HG03460 (cell line): ENCODE measurements around the gene ATP6V1B1.

Experiments
- ATAC-seq: cut with Tn5 transposase; IDR thresholded peaks from one replicate; pipeline ENCODE4 v1.9.1; 2021; ENCODE audit not compliant: unreplicated experiment

ATP6V1B1 gene

GRCh38 chr2:70901227-70902066 lies 34.3 kb upstream of the ATP6V1B1 start:
- no peak for ATAC-seq

GRCh38 chr2:70902067-70902442 lies 33.6 kb upstream of the ATP6V1B1 start:
- no peak for ATAC-seq

- no peak for ATAC-seq
These were observed 33.1 kb upstream of the ATP6V1B1 start for GRCh38 chr2:70902579-70902978.

- no peak for ATAC-seq
These were observed 32.5 kb upstream of the ATP6V1B1 start for GRCh38 chr2:70903171-70903570.

GRCh38 chr2:70903641-70904340 lies 31.9 kb upstream of the ATP6V1B1 start:
- no peak for ATAC-seq

GRCh38 chr2:70904371-70905216 lies 31.1 kb upstream of the ATP6V1B1 start:
- no peak for ATAC-seq

GRCh38 chr2:70905443-70906421 lies 30.0 kb upstream of the ATP6V1B1 start:
- no peak for ATAC-seq

GRCh38 chr2:70906439-70907005 lies 29.2 kb upstream of the ATP6V1B1 start:
- no peak for ATAC-seq

- ATAC-seq, result no peak
These were observed 28.3 kb upstream of the ATP6V1B1 start for GRCh38 chr2:70907130-70908057.

GRCh38 chr2:70916291-70916690 lies 19.4 kb upstream of the ATP6V1B1 start:
- no peak for ATAC-seq

GRCh38 chr2:70918016-70918415 lies 17.7 kb upstream of the ATP6V1B1 start:
- ATAC-seq, result no peak

GRCh38 chr2:70919672-70920366 lies 15.9 kb upstream of the ATP6V1B1 start:
- ATAC-seq, result no peak

- ATAC-seq, result no peak
These were observed 15.4 kb upstream of the ATP6V1B1 start for GRCh38 chr2:70920367-70920715.

- no peak for ATAC-seq
These were observed 14.7 kb upstream of the ATP6V1B1 start for GRCh38 chr2:70921031-70921430.

- no peak for ATAC-seq
These were observed 13.9 kb upstream of the ATP6V1B1 start for GRCh38 chr2:70921839-70922234.

- ATAC-seq, result no peak
These were observed 13.2 kb upstream of the ATP6V1B1 start for GRCh38 chr2:70922235-70923234.

GRCh38 chr2:70923378-70924015 lies 12.2 kb upstream of the ATP6V1B1 start:
- ATAC-seq, result no peak
